HG03558 (cell line): ENCODE results near the gene MEGF11.
"Not testable (repeated sequence)": the region's sequence is repeated elsewhere in the genome, so short reads cannot be mapped to it uniquely, and the experiment has no call there.

Experiments
- ATAC-seq: cut with Tn5 transposase; IDR thresholded peaks from one replicate; pipeline ENCODE4 v1.9.1; 2021; ENCODE audit warnings: moderate number of reproducible peaks; ENCODE audit not compliant: unreplicated experiment; ENCODE audit errors: extremely low read depth

Gene MEGF11

DNA sequence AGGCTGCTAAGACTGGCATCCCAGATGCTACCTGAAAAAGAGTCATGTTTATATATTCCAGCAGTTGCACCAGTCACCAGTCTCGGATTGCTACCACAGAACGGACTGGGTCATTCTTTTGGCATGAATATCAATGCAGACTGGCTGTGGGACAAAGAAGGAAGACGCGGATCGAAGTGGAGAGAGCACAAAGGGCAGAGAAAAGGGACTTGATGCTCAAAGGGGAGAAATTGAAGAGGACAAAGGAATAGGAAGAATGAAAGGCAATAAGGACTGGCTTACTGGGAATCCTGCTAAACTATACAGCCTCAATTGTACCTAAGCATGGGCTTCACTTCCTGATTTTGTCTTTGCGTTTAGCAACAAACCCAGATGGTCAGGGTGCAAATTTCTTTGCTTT lies 24.5 kb upstream of the MEGF11 start:
- no peak for ATAC-seq

DNA sequence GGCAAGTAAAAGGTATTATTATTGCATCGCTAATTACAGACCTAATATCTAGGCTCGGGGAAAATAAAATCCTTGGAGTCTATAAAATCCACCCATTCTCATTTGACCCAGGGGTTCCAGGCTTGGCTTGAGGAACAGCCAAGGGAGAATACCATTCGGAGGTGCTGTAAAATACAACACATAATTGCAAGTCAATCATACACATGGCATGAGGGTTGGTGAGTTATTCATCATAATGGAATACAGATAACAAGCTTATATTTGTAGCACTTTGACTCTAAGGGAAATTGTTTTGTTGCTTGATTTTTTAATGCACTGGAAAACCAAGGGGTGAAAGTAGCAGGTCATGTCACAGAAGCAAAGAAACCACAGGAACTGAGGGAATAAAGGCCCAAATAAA lies 23.0 kb upstream of the MEGF11 start:
- no peak for ATAC-seq

DNA sequence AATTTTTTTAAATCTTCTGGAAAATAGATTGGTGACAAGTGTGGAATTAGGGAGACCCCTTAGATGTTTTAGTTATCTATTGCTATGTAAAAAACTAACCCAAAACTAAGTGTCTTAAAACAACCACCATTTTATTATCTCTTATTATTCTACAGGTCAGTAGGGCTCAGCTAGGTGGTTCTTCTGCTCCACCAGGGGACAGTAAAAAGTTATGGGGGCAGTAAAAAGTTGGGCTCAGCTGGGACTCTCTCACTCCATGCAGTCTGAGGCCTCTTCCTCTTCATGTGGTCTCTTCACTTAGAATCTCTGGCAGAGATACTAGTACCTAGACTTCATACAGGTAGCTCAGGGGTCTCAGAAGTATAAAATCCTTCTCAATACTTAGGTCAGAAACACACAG lies 21.8 kb upstream of the MEGF11 start:
- no peak for ATAC-seq

DNA sequence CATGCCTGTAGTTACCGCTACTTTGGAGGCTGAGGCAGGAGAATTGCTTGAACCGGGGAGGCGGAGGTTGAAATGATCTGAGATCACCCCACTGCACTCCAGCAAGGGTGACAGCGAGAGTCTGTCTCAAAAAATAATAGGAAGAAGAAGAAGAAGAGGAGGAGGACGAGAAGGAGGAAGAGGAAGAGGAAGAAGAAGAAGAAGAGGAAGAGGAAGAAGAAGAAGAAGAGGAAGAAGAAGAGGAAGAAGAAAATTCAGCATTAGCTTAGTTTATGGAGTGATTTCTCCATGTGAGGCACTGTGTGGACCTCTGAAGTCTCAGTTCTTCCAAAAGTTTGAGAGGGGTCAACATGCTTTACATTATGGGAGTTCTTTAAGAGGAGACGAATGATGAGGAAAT lies 17.4 kb upstream of the MEGF11 start:
- ATAC-seq, result no peak

DNA sequence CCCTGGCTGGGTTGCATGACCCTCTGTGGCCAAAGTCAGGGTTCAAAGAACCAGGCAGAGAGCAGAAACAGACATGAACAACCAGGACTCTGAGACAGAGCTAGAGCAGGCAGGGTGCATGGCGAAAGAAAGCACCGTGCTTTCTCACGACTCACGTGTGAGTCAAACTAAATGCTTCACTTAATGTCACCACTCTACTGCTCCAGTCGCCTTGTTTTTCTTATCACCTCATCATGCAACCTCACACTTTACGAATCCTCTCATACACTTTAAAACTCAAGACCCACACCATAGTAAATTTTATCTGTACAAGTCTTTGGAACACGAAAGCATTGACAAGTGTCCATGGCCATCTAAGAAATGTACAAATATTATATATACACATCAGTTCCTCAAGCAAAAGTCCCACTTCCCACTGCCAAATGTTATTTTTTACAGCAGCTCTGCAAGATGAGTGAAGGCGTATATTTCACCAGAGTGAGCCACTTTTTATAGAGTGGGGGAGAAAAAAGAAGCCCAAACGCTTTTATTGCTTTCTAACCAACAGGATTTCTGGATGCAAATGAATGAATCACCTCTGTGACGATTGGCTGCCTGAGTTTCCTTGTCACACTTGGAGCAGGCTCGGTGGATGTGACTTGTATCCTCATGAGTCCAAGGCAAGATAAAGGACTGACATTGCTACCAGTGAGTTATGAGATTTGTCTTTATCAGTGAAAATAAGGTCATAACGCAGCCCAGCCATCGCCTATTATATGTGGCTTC lies 16.0 kb upstream of the MEGF11 start:
- ATAC-seq, result no peak

DNA sequence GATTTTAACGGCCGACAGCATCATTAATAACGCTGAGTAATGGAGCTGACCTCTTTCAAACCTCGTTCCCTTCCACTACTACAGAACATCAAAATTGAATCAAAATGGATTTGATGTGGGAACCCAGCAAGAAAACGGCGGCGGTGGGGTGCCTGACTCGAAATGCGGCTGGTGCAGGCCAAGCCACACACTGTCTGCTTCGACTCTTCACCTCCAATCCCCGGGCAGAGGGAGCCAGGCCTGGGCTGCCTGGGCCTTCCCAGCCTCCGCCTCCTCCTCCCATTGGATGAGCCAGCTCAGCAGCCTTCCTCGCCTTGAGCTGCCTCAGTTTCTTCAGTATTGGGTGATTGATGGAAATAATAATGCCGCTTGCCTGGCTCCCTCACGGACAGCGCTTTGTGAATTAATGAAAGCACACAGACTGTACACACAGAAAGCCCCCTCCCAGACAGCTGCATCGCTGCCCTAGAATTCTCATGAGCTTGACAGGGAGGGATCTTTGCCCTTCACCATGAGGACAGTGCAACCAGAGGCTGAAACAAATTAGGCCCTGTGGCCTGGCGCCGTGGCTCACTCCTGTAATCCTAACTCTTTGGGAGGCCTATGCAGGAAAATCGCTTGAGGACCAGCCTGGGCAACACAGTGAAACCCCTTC lies 11.4 kb upstream of the MEGF11 start:
- no peak for ATAC-seq

DNA sequence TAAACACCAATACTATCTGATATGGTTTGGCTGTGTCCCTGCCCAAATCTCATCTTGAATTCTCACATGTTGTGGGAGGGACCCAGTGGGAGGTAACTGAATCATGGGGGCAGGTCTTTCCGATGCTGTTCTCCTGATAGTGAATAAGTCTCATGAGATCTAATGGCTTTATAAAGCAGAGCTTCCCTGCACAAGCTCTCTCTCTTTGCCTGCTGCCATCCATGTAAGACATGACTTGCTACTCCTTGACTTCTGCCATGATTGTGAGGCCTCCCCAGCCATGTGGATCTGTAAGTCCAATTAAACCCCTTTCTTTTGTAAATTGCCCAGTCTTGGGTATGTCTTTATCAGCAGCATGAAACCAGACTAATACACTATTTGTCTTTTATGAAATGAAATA lies 9.3 kb upstream of the MEGF11 start:
- ATAC-seq, result not testable (repeated sequence)

DNA sequence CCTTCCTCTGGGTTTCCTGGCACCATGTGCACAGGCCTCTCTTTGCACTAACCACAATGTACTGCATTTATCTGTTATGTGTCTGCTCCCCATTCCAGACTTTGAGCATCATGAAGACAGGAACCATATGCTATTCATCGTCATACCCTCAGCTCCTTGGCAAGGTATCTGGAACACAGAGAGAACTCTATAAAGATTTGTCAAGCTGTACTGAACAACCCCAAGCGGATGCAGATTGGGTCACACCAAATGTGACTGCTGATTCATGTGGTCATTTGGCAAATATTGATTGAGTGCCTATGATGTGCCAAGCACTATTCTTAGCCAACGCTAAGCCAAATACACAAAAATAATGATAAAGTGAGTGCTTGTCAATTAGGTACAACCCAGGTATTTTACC lies 7.5 kb upstream of the MEGF11 start:
- ATAC-seq, result no peak

DNA sequence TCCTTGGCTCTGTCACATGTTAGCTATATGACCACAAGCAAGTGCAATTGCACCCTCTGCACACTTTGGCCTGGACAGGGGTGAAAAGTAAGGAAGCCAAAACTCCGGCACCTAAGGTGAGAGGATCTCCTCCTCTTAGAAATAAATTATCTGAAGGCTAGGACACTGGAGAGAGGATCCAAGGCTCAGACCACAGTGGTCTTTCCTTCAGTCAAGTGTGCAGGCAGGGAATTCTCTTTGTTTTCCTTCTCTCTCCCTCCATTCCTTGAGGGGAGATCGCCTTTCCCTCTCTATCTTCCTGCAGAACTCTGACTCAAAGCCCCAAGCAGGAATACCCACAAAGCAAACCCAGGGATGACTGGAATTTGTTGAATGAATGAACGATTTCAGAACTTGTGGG lies 3.1 kb upstream of the MEGF11 start:
- ATAC-seq, result no peak

DNA sequence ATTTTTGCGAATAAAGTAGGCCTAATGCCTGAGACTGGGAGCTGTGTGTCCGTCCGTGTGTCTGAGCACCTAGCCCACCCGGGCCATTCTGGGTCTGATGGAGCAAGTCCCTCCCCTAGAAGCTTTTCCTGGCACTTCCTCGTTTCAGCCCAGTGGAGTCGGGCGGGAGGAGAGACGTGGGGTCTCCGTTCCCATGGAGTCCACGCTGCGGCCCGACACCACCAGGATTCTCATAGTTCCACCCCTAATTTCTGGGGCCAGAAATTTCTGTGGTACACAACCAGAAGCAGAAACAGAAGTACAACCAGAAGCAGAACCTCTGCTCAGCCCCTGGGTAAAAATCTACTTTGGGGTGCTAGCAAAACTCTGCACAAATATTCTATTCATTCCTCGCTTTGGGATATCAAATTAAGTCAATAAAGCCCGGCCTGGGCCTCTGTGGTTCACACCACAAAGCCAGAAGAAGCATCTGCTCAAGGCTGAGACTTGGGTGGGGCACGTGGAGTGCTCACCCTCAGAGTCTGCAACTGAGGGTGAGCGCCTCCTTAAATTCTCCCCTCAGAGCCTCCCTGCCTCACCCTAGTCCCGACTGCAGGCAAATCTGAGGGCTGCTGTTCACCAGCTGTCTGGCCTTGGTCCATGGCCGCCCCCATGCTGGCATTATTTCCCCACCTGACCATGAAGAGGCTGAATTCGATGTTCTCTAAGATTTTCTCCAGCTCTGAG lies 1.6 kb upstream of the MEGF11 start:
- ATAC-seq, result no peak

DNA sequence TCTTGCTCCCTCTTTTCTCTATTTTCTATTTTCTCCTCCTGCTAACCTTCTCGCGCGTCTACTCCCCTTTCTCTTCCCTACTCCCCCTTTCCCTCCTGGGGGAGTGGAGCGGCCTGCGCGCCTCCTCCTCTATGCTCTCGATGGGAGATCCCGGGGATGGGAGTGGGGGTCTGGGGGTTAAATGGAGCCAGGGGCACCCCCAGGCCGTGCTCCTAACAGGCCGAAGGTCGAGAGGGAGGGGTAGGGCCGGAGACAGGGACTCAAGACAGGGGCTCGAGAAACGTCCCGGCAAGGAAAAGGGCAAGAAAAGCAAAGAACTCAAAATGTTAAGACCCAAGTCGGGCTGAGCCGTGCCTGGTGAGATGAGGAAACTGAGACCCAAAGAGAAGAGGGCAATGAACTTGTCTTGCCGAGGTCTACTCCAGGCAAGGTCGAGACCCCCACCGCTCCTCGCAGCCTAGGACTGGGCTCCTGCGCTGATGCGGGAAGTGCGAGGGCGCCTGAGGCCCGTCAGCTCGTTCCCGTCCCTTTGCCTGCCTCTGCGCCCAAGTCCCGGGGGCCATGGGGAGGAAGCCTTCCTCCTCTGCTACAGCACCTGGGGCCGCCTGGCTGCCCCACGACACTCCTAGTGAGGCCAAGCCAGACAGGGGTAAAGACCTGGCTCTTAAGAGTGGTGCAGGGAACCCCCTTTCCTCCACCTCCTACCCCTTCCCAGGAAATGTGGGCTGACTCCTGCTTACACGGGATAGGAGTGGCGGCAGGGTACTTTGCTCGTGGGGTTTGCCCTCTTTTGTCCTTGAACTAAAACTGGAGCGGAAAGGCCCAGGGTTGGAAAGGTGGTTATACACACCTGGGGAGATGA lies 770 bp upstream of the MEGF11 start:
- ATAC-seq, result no peak

DNA sequence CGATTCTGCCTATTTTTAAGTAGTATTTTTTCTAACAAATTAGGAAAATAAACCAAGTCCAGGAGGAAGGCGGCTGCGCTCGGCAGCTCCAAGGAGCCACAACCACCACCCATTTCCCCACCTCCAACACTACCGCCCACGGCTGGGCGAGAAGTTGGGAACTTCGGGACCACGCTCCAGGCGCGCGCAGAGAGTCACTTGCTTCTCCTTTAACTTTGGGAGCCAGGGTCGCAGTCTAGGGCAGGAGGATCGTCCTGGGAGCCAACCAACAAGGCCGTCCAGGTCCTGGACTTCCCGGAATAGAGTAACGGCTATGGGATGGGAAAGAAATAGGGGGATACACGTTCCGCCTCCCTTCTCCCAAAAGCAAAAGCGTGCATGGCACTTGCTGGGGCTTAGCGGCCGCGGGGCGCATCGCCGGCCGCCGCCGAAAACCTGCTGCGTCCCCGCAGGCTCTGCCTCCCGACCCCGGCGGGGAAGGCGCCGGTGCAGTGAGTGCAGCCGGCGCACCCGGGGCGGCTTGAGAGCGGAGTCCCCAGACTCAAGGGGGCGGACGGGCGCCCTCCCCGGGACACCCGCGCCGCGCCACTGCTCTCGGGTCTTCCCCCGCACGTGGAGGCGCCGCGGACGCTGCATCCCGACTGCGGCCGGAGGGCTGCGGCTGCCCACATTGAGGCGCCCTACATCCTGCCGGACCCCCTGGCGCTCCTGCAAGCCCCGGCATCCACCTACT lies 699 bp downstream of the MEGF11 start:
- no peak for ATAC-seq

DNA sequence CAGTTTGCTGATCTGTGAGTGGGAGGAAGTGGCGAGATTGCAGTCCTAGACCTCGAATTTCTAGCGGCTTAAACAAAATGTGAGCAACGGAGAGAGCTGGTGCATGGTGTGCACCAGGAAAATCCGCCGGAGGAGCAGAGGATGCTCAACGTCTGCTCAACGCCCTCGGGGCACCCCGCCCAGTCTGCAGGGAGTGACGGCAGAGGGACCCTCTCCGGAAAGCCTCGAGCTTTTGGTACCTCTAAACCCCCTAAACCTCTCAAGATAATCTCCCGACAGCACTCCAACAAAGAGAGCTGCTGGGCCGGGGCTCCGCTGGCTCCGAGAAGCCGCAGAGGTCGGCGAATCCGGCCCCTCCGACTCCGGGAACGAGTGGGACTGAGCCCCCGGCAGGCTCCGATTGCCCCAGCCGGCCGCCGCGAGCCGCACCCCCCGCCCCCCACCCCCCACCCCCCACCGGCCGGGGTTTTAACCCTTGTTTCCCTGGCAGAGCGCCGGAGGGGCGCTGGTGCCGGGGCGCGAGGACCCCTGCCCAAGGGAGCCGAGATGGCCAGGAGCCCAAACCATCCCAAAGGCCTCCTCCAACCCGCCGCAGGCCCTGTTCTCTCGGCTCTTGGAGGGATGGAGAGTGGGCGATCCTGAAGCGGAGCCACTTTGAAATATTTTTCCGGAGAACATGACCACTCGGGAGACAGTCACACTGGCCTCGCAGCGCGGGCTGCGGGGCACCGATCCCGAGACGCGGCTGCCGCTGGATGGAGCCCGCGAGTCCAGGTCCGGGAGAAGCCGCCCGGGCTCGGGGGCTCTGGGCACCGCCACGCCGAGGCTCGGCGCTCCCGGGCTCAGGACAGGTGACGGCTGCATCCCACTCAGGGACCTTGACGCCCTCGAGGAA lies 1.5 kb downstream of the MEGF11 start:
- no peak for ATAC-seq

DNA sequence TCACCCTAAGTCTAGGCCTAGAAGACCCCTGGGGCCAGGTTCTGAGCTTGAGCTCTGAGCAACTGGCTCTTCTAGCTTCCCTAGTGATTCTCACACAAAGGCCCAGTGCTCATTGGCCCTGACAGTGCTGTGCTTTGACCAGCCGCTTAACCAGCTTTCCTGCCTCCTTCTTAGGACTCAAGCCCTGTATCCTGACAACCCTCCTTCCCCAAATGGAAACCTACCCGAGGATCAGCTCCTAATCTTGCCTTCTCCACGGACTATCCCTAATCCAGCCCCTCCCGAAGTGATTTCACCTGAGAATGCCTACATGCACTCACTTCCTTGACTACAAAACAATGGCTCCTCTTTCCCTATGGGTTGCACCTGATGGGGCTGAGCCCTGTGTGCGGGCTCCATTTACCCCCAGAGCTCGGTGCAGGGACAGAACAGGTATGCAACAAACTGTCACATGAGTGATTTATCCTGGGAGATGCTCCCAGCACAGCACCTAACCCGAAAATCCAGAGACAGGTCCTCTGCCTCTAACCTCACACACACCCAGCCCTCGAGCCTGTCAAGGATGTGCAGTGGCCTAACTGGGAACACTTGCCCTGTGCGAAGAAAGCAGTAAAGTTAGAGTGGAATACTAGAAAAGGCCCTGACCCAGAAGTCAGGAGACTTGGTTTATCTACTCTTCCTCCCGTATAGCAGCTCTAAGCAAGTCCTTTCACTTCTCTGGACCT lies 2.3 kb downstream of the MEGF11 start:
- no peak for ATAC-seq

DNA sequence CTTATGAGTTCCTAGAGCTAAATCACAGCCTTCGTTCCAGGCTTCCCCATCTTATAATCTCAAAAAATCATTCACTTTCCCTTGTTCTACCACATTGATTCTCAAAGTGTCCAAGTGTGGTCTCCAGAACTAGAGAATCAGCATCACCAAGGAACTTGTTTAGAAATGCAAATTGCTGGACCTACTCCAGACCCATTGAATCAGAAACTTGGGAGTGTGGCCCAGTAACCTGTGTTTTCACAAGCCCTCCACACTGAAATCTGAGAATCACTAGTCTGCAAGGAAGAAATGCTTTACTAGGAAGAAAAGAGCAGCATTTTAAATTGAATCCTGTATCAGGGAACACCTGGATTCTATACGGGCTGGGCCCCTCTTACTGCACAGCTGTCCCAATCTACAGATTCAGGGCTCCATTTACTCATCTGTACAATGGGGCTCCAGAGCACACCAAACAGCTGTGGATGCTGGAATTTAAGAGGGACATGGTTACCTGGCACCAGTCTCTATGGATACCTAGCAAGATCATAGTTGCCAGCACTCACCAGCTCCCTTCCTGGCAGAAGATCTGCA lies 3.9 kb downstream of the MEGF11 start:
- ATAC-seq, result no peak

DNA sequence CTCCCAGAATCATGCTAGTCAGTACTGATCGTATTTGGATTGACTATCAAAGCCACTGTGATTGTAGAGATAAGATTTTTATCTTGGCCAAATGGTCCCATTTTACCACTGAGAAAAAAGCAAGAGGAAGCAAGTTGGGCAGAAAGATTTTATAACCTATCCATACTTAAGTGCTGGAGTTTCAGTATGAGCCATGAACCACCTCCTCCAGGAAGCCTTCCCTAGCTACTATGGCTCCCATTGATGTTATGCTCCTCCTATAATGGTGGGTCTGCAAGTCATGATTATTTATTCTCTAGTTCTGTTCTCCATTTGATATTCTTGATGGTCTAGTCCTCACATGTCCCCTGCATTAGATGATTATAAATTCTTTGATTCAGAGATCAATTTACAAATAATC lies 6.6 kb downstream of the MEGF11 start:
- ATAC-seq, result no peak

DNA sequence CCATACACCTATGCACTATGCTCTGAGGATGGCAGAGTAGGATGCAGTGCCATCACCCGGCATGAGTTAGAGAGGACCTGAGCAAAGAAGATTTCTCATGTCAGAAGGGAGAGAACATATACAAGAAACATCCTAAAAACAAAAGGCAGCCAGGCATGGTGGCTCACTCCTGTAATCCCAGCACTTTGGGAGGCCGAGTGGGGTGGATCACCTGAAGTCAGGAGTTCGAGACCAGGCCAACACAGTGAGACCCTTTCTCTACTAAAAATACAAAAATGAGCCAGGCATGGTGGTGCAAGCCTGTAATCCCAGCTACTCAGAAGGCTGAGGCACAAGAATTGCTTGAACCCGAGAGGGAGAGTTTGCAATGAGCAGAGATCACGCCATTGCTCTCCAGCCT lies 7.7 kb downstream of the MEGF11 start:
- ATAC-seq, result not testable (repeated sequence)

DNA sequence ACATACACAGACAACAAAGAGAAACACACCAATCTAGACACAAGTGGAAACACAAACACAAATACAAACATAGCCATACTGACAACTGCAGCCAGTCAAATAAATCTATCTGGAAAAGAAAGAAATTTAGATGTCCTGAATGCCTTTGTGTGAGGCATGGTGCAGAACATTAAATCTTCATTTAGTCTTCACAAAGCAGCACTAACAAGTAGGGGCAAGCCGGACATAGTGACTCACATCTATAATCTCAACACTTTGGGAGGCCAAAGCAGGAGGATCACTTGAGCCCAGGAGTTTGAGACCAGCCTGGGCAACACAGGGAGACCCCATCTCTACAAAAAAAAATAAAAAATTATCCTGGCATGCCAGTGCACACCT lies 11.7 kb downstream of the MEGF11 start:
- ATAC-seq, result no peak
